HEK293T (cell line): ENCODE measurements around the gene PRDM12.

Source experiments
- CTCF ChIA-PET: fragments of 350-600 bp; formaldehyde crosslinking; extraction: SDS; loops from one replicate; lab custom pipeline; 2021; ENCODE audit warnings: antibody characterized with exemption, inconsistent platforms; lab: Yijun Ruan, JAX
- POLR2A ChIA-PET: fragments of 350-600 bp; formaldehyde crosslinking; extraction: SDS; loops from one replicate; lab custom pipeline; 2020; ENCODE audit warnings: antibody characterized with exemption, inconsistent platforms; lab: Yijun Ruan, JAX
- DNase-seq: peaks from one replicate; pipeline ENCODE4 v3.0.0; 2012; ENCODE audit warnings: mixed read lengths; ENCODE audit errors: extremely low spot score
- ARNT ChIP-seq: fragments of 450-650 bp; IDR thresholded peaks from 2 replicates; pipeline ENCODE4 v1.6.1; 2017; ENCODE audit warnings: mild to moderate bottlenecking
- BHLHE40 ChIP-seq: fragments of 450-650 bp; IDR thresholded peaks from 2 replicates; pipeline ENCODE4 v1.6.1; 2016; ENCODE audit warnings: mild to moderate bottlenecking, moderate library complexity, borderline replicate concordance
- CTBP1 ChIP-seq: fragments of 450-650 bp; IDR thresholded peaks from 2 replicates; pipeline ENCODE4 v1.6.1; 2016; ENCODE audit warnings: borderline replicate concordance
- ELF4 ChIP-seq: fragments of 450-650 bp; IDR thresholded peaks from 2 replicates; pipeline ENCODE4 v1.6.1; 2017; ENCODE audit warnings: antibody characterized with exemption
- FOXA1 ChIP-seq: fragments of 450-650 bp; IDR thresholded peaks from 2 replicates; pipeline ENCODE4 v1.6.1; 2016; ENCODE audit warnings: mild to moderate bottlenecking
- FOXK2 ChIP-seq: fragments of 450-650 bp; IDR thresholded peaks from 2 replicates; pipeline ENCODE4 v1.6.1; 2016; ENCODE audit warnings: mild to moderate bottlenecking
- FOXM1 ChIP-seq: fragments of 450-650 bp; IDR thresholded peaks from 2 replicates; pipeline ENCODE4 v1.6.1; 2017; ENCODE audit warnings: mild to moderate bottlenecking, borderline replicate concordance
- HDGF ChIP-seq: fragments of 450-650 bp; IDR thresholded peaks from 2 replicates; pipeline ENCODE4 v1.6.1; 2017; ENCODE audit warnings: antibody characterized with exemption, borderline replicate concordance
- L3MBTL2 ChIP-seq: fragments of 450-650 bp; conservative IDR thresholded peaks from 2 replicates; pipeline ENCODE4 v1.6.1; 2016; ENCODE audit warnings: mild to moderate bottlenecking
- LEF1 ChIP-seq: fragments of 450-650 bp; IDR thresholded peaks from 2 replicates; pipeline ENCODE4 v1.6.1; 2017; ENCODE audit warnings: mild to moderate bottlenecking, borderline replicate concordance
- NFRKB ChIP-seq: fragments of 450-650 bp; IDR thresholded peaks from 2 replicates; pipeline ENCODE4 v1.6.1; 2016; ENCODE audit warnings: mild to moderate bottlenecking, moderate library complexity
- SP1 ChIP-seq: fragments of 450-650 bp; IDR thresholded peaks from 2 replicates; pipeline ENCODE4 v1.6.1; 2017
- SUZ12 ChIP-seq: fragments of 450-650 bp; IDR thresholded peaks from 2 replicates; pipeline ENCODE4 v1.6.1; 2016; ENCODE audit warnings: mild to moderate bottlenecking
- TARDBP ChIP-seq: fragments of 450-650 bp; IDR thresholded peaks from 2 replicates; pipeline ENCODE4 v1.6.1; 2016
- ZNF384 ChIP-seq: fragments of 450-650 bp; IDR thresholded peaks from 2 replicates; pipeline ENCODE4 v1.6.1; 2016
- TF ChIP-seq, protein P1 (sequence below): fragments of 450-650 bp; IDR thresholded peaks from 2 replicates; pipeline ENCODE4 v1.6.1; 2016

Gene PRDM12

DNA sequence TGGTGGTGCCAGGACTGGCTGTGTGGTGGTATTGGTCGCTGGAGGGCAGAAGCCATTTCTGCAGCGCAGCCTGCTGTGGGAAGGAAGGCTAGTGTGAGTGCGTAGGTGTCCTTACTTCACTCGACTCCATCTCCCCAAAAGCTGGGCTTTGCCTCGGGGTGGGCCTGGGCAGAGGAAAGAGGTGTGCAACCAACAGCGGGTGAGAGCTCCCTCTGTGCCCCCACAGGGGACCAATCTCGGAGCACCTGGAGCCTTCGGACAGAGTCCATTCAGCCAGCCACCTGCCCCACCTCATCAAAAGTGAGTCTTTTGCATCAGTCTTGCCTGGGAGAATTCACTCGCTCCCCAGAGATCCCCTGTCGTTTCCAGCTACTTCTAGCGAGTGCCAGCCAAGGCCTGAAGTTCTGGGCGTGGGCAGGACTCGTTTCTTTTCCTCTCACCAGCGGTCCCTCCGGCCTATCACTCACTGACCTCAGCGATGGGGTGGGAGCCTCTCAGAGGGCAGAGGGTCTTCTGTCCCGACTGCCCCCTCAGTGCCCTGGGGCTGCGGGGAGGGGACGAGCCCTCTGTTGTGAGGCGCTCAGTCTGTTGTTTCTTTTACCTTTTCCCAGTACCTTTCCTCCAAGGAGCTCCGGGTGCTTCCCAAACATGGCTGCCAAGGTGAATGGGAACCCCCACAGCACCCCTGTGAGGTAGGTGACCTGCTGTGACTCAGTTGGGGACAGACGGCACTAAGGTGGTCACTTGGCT lies 32.9 kb upstream of the PRDM12 start:
- ChIA-PET POLR2A (no interaction called here), CTCF (no interaction called here)
- TF ChIP-seq ZNF384 (no peak), FOXK2 (no peak), TARDBP (no peak), NFRKB (no peak), HDGF (no peak), L3MBTL2 (no peak)
- TF ChIP-seq, protein P1, sequence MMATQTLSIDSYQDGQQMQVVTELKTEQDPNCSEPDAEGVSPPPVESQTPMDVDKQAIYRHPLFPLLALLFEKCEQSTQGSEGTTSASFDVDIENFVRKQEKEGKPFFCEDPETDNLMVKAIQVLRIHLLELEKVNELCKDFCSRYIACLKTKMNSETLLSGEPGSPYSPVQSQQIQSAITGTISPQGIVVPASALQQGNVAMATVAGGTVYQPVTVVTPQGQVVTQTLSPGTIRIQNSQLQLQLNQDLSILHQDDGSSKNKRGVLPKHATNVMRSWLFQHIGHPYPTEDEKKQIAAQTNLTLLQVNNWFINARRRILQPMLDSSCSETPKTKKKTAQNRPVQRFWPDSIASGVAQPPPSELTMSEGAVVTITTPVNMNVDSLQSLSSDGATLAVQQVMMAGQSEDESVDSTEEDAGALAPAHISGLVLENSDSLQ, result no peak
- DNase-seq, result no peak

- POLR2A ChIA-PET, result no interaction called here
- TF ChIP-seq NFRKB (no peak), ZNF384 (no peak), L3MBTL2 (no peak), HDGF (no peak), SUZ12 (no peak), SP1 (no peak), BHLHE40 (no peak), LEF1 (no peak), FOXA1 (no peak), ARNT (no peak), FOXK2 (no peak), TARDBP (no peak), FOXM1 (no peak), ELF4 (no peak), CTBP1 (no peak)
- TF ChIP-seq, protein P1, result no peak
- DNase-seq, result no peak
- CTCF ChIA-PET, result no interaction called here
These were observed 32.2 kb upstream of the PRDM12 start for GRCh38 chr9:130632081-130632710.

DNA sequence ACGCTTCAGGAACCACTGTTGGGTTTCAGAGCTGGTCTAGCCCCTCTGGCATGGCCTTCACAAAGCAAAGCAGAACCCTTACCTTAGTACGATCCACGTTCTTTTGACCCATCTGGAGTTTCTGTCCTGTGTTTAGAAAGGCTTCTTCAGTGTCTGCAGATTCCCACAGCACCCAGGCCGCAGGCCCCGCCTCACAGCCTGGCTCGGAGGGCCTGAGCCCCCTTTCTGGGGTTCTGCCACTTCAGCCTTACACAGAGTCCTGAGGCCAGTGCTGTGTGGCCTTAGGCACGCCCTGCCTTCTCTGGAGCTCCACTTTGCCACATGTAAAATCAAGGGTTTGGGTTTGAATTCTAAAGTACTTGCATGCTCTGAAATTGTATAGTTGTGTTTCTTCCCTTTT lies 31.6 kb upstream of the PRDM12 start:
- DNase-seq, result no peak
- POLR2A ChIA-PET, result no interaction called here
- CTCF ChIA-PET, result no interaction called here
- TF ChIP-seq ZNF384 (no peak), L3MBTL2 (no peak), FOXK2 (no peak), ELF4 (no peak), NFRKB (no peak), FOXM1 (no peak)
- TF ChIP-seq, protein P1, result no peak

- ChIA-PET CTCF (no interaction called here), POLR2A (no interaction called here)
- DNase-seq, result no peak
- TF ChIP-seq NFRKB (no peak), L3MBTL2 (no peak), TARDBP (no peak), FOXK2 (no peak), SP1 (no peak), SUZ12 (no peak), ELF4 (no peak), LEF1 (no peak)
- TF ChIP-seq, protein P1, result no peak
These were observed 30.8 kb upstream of the PRDM12 start for GRCh38 chr9:130633336-130634190.

DNA sequence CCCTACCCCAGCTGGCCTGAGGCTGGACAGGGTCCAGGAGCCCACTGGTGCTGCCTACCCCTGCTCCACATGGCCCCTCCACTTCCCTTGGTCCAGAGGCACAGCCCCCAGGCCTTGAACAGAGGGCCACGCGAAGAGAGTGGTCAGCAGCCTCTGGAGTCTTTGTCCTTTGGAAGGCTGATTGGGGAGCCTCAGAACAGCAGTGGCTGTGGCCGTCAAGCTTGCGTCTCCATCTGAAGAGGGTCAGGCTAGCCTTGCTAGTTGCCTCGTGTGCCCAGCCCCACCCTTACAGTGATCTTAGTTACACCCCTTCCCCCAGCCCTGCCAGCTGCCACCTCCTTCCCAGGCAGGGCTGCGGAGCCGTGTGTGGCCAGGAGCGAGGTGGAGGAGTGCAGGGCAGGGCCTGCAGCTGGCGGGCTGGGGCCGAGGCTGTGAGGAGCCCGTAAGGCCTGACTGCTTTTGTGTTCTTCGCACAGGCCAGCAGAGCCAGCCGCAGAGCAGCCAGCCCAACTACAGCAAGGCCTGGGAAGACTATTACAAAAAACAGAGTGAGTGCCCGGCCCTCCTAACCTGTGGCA lies 30.1 kb upstream of the PRDM12 start:
- TF ChIP-seq NFRKB, result no peak
- TF ChIP-seq TARDBP, result no peak
- TF ChIP-seq FOXA1, result no peak
- TF ChIP-seq FOXM1, result no peak
- TF ChIP-seq SUZ12, result no peak
- TF ChIP-seq ELF4, result no peak
- TF ChIP-seq BHLHE40, result no peak
- TF ChIP-seq L3MBTL2, result no peak
- TF ChIP-seq HDGF, result no peak
- TF ChIP-seq LEF1, result no peak
- no peak for TF ChIP-seq ZNF384
- TF ChIP-seq CTBP1, result no peak
- TF ChIP-seq, protein P1, result no peak
- no peak for TF ChIP-seq FOXK2
- no peak for TF ChIP-seq SP1
- ChIA-PET POLR2A (no interaction called here), CTCF (no interaction called here)
- DNase-seq, result no peak
